ENCODE measurements around the gene GNB1L.

DNA sequence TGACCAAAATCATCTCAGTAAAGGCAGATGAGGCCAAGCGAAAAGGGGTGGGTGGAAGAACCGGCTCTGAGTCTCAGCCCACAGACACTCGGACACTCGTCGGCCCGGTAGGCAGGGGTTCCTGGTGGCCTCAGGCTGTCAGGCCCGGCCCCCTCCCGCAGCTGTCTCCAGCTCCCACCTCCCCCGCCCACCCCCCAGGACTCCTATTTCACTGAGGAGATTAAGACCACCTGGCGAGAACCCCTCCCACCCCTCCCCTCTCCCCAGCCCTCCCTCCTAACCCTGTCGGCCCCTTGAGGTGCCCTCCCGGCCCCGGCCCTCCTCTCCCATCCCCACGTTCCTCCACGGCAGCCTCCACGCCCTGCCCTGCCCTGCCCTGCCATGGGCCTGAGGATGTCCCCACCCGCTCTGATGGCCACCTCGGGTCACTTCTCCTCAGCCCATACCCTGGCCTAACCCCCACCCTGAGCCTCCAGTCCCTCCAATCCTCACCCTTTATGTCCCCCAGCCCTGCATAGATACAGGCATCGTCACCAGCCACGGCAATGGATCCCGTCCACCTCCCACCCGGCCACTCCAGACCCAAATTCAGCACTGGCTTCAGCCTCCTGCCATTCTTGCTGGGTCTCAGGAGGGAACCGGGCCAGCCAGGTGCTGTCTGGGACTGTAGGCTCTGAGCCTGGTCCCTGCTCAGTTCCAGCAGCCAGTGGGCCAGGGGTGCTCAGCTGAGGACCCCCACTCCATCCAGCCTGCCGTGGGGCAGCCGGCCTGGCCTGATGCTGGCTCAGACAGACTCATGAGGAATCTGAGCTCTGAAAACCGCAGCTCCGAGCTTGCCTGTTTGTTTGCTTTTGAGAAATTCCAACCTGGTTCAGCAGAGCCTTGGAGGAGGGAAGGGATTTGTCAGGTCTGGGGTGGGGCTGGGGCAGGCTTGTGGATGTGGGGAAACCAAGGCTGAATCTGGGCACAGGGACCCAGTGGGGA lies 103.9 kb downstream of the GNB1L start:
- TF ChIP-seq, protein P1, sequence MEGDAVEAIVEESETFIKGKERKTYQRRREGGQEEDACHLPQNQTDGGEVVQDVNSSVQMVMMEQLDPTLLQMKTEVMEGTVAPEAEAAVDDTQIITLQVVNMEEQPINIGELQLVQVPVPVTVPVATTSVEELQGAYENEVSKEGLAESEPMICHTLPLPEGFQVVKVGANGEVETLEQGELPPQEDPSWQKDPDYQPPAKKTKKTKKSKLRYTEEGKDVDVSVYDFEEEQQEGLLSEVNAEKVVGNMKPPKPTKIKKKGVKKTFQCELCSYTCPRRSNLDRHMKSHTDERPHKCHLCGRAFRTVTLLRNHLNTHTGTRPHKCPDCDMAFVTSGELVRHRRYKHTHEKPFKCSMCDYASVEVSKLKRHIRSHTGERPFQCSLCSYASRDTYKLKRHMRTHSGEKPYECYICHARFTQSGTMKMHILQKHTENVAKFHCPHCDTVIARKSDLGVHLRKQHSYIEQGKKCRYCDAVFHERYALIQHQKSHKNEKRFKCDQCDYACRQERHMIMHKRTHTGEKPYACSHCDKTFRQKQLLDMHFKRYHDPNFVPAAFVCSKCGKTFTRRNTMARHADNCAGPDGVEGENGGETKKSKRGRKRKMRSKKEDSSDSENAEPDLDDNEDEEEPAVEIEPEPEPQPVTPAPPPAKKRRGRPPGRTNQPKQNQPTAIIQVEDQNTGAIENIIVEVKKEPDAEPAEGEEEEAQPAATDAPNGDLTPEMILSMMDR (IDR thresholded peaks at IDR 0.05) = no peak
- TF ChIP-seq, protein P2, sequence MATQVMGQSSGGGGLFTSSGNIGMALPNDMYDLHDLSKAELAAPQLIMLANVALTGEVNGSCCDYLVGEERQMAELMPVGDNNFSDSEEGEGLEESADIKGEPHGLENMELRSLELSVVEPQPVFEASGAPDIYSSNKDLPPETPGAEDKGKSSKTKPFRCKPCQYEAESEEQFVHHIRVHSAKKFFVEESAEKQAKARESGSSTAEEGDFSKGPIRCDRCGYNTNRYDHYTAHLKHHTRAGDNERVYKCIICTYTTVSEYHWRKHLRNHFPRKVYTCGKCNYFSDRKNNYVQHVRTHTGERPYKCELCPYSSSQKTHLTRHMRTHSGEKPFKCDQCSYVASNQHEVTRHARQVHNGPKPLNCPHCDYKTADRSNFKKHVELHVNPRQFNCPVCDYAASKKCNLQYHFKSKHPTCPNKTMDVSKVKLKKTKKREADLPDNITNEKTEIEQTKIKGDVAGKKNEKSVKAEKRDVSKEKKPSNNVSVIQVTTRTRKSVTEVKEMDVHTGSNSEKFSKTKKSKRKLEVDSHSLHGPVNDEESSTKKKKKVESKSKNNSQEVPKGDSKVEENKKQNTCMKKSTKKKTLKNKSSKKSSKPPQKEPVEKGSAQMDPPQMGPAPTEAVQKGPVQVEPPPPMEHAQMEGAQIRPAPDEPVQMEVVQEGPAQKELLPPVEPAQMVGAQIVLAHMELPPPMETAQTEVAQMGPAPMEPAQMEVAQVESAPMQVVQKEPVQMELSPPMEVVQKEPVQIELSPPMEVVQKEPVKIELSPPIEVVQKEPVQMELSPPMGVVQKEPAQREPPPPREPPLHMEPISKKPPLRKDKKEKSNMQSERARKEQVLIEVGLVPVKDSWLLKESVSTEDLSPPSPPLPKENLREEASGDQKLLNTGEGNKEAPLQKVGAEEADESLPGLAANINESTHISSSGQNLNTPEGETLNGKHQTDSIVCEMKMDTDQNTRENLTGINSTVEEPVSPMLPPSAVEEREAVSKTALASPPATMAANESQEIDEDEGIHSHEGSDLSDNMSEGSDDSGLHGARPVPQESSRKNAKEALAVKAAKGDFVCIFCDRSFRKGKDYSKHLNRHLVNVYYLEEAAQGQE (IDR thresholded peaks at IDR 0.05; ENCODE audit: insufficient read depth in 1 of 2, low read depth in 2 of 2, low read length in 1 of 2) = no peak
- no peak for TF ChIP-seq TCF7L2 (IDR thresholded peaks at IDR 0.05; ENCODE audit: low read depth, low read length)

Measured in Panc1 (cell line).